ENCODE results near the gene NAV3. TPM values are rescaled to one million over a fixed set of nuclear protein-coding genes. Genes with fewer than 3 reads are reported as not detected.

NAV3 gene
- total RNA-seq, 1 donor from 2014 or later: 240 TPM

DNA sequence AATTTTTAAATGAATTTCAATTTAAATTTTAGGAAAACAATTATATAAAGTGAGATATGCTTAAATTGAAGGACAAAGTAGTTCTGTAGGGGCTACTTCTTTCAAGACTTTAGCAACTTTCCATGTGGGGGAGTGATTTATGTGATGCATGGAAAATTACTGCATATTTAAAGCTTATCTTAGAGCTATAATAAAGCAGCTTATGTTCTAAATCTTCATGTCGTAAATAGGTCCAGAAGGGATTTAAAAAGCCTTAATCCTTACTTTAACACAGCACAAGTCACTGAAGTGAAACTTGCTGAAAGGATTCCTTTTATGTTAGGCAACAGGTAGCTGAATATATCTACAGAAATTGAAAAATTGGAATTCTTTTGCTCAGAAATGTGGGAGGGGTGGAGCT is 340.4 kb downstream of the NAV3 start:
- DNase-seq (ENCODE audit: low spot score in 2 of 2): no peak
- no peak for FAIRE-seq

DNA sequence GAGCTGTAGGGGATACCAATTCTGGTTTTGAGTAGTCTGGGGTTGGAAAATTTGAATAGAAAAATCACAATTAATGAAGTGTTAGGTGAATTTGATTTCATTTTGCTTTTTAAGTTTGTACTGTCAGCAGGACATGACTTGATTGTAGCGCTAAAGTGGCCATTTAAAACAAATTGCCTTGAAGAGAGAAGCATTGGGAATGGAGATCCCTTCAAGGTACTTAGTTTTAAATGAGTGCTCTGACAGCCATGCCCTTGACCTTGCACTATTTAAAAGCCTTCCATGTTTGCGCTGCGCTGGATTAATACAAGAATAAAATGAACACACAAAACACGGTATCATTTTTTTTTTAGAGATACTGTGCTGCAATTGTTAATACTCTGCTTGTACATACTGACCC is 345.9 kb downstream of the NAV3 start:
- no peak for DNase-seq (ENCODE audit: low spot score in 2 of 2)
- FAIRE-seq: no peak

DNA sequence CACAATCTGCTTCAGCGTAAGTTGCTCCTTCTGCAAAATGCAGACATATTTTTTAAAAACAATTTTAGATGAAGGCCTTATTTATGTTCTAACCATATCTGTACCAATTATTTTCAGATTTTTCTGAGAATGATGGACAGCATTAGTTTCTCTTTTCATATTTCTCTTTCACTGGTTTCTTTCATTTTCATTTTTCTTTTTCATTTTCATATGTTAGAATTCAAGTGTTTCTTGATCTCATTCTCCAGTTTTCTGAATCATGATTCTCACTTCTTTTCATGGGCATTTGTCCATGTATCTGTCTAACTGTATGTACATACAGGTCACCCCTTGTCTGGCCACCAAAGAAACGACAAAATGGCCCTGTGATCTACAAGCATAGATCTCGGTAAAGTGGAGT is 346.6 kb downstream of the NAV3 start:
- FAIRE-seq (no peak), DNase-seq (ENCODE audit: low spot score in 2 of 2) (no peak)

DNA sequence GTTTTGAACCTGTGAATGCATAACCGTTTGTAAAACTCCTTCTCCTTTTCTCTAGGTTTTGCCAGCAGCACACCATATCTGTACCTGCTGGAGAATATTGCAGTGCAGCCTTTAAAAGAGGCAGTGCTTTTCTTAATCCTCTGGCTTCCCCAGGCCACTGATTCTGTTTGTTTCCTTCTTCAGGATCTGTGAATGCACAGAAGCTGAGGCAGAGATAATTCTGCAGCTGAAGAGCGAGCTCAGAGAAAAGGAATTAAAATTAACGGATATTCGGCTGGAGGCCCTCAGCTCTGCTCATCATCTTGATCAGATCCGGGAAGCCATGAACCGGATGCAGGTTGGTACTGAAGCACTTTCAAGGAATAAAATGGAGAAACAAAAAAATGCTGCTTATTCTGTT is 348.7 kb downstream of the NAV3 start:
- DNase-seq (ENCODE audit: low spot score in 2 of 2): no peak

DNA sequence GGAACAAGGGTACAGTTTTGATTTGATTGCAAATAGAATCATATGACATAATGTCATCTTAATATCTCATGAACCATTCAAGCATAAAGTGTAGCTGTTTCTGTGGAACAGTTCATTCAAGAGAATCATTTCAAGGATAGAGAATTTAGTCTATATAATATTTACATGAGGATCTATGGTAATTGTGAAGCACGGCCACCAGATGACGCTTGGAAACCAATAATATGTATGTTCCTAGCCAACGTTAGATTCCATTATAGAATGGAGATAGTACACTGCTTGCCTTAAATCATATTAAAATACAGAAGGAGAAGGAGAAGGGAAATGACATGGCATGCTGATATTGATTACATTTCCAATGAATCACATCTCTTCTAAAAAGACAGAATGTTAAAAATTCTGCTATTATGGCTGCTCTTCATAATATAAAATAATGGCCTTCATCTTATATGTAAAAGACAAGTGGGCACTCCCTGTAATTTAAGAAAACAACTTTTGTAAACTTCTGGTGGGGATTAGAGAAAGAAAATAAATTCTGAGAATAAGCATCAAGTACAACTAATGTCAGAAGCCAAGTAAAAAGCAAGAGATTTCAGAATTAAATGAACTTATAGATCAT is 351.0 kb downstream of the NAV3 start:
- no peak for FAIRE-seq

More for the DNA sequence above, 348.7 kb downstream of the NAV3 start:
- FAIRE-seq: no peak

DNA sequence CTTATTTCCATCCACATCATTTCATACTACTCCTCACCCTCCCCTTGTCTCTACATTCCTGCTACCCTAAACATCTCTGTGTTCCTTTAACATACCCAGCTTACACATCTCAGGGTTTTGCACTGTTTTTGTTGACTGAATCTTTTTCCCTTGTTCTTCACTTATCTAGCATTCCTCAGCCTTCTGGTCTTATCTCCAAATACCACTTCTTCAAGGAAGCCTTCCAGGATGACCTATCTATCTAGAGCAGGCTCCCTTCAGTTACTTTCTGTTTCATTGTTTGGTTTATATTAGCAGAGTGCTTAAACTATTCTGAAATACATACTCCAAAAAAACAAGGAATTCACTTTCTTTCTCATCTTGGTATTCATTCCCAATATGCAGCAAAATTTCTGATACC is 353.1 kb downstream of the NAV3 start:
- no peak for FAIRE-seq
- no peak for DNase-seq (ENCODE audit: low spot score in 2 of 2)

More for the DNA sequence above, 351.0 kb downstream of the NAV3 start:
- DNase-seq (ENCODE audit: low spot score in 2 of 2): no peak

DNA sequence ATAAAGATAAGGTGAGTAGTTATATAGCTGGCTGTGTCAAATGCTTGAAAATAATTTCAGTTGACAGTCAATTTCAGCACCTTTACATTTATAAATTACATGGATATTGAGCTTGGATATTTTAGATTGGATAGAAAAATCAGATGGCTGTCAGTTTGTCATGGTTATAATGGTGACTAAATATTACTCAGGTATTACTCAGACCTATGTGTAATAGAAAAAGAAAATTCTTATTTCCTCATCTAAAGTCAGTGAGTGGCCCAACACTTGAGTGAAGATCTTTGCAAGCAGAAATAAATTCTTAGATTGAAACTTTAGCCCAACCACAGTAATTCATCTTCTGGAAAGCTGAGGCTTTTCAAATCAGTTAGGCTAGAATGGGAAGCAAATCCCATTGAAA is 354.4 kb downstream of the NAV3 start:
- DNase-seq (ENCODE audit: low spot score in 2 of 2) (no peak), FAIRE-seq (no peak)

DNA sequence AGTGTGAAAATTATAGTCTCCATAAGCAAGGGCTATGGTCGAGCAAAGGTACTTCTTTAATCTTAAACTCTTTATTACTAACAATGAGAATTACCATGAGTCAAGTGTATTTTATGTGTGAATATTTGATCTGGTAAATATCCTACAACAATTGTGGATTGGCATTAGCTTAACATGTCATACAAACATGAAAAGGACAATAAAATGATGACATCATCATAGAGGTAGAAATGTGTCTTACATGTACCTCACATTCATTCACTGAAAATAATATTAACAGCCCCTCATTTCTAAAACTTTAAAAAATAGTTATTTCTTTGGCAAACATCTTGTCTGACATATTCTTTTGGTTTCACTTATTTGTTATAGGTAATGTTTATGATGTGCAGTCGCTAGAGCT is 355.0 kb downstream of the NAV3 start:
- FAIRE-seq: no peak
- no peak for DNase-seq (ENCODE audit: low spot score in 2 of 2)

DNA sequence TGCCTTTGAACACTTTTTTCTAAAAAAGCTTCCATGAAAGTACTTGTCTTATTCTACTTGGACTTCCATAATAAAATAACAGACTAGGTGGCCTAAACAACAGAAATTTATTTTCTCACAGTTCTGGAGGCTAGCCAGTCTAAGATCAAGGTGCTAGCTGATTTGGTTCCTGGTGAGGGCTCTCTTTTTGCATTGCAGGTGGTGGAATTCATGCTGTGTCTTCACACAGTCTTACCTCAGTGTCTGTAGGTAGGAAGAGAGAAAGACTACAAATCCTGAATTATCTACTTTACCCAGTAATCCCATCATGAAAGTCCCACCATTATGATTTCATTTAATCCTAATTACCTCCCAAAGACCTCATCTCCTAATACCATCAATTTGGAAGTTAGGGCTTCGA is 356.0 kb downstream of the NAV3 start:
- no peak for FAIRE-seq
- DNase-seq (ENCODE audit: low spot score in 2 of 2): no peak

DNA sequence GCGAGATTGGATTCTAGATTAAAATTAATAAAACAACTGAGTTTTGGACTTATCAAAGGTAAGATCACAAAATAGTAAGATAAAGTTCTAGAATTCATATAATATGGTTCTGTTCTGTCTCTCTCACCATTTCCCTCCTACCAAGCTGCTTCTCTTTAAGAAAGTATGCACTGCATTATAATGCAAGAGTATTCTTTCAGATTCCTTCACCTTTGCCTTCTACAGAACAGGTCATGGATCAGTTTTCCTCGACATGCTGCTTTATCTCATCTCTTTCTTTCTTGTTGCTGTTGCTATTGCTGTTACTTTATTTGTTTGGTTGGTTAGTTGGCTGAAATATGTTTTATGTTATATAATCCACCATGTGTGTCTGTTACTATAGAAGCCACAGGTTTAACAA is 357.0 kb downstream of the NAV3 start:
- FAIRE-seq (no peak), DNase-seq (ENCODE audit: low spot score in 2 of 2) (no peak)

DNA sequence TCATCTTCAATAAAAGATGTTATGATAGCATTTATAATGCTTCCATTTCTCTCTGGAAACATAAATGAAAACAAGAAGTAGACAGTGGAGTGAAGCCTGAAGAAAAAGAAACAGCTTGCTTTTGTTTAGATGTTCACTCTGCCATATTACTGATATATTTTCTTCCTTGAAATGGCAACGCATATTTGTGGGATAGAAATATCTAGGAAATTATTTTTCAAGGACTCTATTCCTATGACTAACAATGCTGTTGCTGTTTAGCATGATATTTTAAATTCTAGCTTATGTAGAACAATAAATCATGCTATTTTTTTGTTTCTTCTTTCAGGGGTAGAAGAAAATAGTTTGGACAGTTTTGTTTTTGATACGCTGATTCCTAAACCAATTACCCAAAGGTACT is 359.0 kb downstream of the NAV3 start:
- no peak for FAIRE-seq

DNA sequence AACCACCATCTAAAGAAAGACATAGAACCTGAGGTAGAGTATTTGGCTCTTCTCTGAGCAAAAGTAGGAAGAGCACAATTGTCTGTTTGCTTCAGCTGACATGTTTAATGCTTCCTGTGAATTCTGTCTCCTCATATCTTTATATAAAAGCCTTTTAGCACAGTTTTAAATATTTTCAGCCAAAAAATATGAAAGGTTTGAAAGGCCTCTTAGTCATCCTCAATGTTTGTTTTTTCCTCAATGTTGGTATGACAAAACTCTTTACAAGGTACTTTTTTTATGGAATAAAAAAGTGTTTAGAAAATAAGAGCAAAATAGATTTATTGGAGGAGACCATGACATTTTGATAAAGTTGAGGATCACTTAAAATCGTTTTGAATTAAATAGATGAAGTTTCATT is 360.9 kb downstream of the NAV3 start:
- DNase-seq (ENCODE audit: low spot score in 2 of 2): no peak
- FAIRE-seq: no peak

More for the DNA sequence above, 359.0 kb downstream of the NAV3 start:
- DNase-seq (ENCODE audit: low spot score in 2 of 2): no peak

DNA sequence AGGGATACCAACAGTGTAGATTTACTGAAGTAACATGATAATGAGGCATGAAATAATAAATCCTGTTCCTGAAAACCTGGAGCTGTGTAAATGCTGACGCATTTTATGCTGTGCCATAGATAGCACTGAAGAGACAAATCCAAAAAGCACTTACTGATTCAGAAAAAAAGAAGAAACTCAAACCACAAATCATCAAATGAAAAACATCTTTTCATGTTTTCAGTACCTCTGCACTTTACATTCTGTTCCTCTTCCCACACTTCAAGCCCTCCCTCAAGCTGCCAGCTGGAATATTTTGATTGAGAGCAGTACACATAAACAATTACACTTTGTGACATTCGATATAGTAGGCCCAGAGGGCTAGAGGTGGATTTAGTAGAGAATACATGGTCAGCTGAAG is 362.3 kb downstream of the NAV3 start:
- DNase-seq (ENCODE audit: low spot score in 2 of 2) (no peak), FAIRE-seq (no peak)

DNA sequence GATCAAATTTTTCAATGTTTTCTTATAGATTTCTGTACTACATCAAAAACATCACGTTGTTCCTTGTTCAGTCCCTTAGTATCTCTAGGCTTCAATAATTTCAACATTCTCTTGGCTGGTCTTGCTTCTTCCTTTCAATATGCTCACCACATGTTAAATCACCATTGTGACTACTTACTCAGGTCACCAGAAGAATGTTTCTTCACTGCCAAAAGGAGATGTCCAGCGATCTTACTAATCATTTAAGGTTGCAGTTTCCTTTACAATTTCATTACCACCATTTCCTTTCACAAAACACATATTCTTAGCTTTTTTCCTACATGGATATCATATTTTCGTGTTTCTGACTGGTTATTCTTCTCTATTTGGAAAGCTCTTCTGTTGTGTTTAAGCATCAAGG is 363.8 kb downstream of the NAV3 start:
- FAIRE-seq (no peak), DNase-seq (ENCODE audit: low spot score in 2 of 2) (no peak)

DNA sequence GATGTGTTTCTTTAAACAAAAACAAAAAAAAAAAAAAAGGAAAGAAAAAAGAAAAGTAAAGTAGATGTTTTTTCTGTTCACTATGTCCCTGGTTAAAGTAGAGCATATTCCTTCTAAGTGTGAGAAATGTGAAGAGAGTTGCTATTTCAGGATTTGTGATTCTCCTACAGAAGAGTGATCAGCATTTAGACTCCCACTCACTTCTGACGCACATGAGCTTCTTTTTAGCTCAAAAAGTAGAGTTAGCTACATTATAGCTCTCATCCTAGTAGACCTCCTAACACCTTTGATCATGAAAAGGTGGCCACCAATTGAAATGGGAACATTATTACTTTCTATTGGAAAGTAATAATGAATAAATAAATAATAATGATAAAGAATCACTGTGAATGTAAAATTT is 368.2 kb downstream of the NAV3 start:
- DNase-seq (ENCODE audit: low spot score in 2 of 2): no peak
- no peak for FAIRE-seq

DNA sequence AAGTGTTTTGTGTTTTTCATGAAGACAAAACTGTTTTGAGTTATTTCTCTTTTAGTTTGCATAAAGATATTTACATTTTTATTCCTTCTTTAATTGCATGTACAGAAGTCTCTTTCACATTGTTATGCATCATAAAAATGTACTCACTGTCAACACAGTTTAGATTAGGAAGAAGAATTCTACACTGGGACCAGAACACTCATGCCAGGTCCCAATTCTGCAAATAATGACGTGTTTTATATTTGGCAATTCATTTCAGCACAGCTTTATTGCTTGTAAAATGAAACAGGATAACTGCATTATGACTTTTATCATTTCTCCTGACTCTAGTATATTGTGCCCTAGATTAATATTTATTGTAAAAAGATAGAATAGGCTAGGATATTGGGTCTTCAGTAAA is 369.2 kb downstream of the NAV3 start:
- DNase-seq (ENCODE audit: low spot score in 2 of 2) (no peak), FAIRE-seq (no peak)

DNA sequence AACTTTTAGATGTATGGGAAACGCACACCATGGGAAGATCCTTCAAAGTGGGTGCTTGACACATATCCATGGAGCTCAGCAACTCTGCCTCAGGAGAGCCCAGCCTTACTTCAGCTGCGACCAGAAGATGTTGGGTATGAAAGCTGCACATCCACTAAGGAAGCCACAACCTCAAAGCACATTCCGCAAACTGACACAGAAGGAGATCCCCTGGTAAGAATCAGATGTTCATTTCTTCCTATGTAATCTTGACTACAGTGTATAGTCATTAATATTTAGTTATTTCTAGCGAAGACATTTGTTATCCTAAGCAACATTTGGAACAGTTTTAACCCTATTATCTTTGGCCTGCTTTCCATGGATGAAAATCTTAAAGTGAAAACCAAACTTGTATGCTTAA is 374.2 kb downstream of the NAV3 start:
- FAIRE-seq (no peak), DNase-seq (ENCODE audit: low spot score in 2 of 2) (no peak)

DNA sequence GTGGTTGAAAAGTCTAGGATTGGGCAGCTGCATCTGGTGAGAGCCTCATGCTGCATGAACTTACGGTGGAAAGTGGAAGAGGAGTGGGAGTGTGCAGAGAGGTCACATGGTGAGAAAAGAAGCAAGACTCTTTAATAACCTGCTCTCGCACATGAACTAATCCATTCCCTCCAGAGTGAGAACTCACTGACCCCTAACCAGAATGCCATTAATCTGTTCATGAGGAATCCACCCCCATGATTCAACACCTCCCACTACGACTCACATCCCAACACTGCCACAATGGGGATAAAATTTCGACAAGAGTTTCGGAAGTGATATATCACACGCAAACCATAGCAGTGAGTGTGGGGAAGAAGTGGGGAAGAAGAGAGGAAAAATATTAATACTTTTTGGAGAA is 377.4 kb downstream of the NAV3 start:
- no peak for DNase-seq (ENCODE audit: low spot score in 2 of 2)
- no peak for FAIRE-seq

DNA sequence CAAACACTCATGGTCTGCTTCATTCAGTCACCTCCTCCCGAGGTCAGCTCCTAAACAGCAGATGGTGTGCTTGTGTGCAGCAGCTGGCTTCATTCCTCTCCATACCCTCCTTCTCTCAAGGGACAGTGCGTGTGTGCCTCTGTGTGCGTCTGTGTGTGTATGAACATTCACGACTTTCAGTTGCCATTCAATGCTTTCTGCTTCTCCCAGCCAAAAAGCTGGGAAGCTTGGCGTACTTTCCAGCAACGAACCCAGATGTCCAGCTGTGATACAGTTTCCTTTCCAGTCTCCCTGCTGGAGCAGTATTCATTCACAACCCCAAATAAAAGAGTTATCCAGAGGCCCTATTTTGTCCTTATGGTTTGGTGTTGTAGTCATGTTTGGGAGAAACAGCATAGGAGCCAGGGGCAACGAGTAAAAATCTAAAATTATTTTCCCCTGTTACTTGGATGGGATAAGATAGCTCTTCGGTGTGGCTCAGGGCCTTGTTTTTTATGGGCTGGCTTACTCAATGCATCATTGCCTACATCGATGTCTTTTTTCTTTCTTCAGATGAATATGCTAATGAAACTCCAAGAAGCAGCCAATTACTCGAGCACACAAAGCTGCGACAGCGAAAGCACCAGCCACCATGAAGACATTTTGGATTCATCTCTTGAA is 379.3 kb downstream of the NAV3 start:
- DNase-seq (ENCODE audit: low spot score in 2 of 2) (no peak), FAIRE-seq (no peak)

DNA sequence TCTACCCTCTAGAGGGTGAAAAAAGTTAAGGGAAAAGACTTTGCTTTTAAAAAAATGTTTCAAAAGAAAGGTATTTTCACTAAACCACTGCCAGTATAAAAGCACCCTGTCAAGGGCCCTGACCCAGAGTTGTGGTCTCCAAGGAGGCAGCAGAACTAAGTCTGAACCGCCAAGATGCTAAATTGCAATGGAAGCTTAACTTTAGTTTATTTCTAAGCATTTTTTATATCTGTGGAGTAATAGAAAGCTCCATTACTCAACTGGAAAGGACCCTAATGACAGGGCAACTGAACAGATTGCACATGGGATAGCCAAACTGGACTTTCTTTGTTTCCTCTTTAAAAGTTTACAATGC is 379.8 kb downstream of the NAV3 start:
- FAIRE-seq: no peak
- DNase-seq (ENCODE audit: low spot score in 2 of 2): no peak

DNA sequence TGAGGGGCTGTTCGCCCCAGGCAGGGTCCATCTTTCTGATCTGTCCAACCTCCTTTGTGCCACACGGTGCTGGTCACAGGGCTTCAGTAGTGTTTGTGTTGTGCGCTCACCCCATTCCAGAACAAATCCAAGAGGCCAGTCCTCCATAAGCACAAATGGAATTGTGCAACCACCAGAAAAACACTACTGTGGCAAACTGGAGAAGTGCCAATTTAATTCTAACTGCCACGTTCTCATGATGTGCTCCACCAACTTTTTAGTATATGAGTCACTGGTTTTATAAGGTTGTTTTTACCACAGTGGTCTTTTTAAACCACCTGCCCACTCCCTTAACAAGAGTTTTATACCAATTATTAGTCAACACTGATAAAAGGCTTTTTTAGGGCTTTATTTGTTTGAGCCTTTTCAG is 380.2 kb downstream of the NAV3 start:
- FAIRE-seq (no peak), DNase-seq (ENCODE audit: low spot score in 2 of 2) (no peak)

DNA sequence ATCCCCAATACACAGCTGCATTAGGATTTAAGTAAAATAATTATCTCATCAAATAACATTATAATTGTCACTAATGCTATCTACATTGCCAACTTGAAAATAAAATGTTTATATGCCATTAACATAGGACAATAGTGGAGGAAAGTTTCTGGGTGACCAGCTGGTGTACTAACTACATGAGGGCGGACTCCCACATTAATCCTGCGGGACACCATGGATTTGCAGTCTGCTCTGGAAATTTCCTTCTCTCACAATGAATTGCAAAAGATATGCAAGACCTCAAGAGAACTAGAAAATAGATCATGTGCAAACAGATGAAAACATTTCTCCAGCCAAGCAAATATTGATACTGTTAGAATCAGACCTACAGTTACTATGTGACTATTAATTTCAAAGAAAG is 390.1 kb downstream of the NAV3 start:
- no peak for DNase-seq (ENCODE audit: low spot score in 2 of 2)

DNA sequence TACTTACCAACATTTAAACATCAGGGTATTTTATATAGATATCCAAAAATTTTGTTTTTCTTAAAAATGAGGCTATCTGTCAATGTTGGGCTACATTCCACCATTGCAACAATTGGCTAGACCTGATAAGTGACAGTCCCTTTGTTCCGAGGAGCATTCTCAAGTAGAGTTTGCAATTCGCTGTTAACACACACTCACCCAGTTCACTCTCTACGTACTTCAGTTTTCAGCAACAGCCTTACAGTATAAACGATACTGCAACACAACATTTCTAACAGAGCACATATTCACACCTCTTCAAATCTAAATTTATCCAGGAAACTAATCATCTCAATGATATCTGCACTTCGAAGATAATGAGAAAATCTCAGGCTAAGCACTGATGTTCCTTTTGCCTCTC is 393.5 kb downstream of the NAV3 start:
- FAIRE-seq (no peak), DNase-seq (ENCODE audit: low spot score in 2 of 2) (no peak)

More for the DNA sequence above, 390.1 kb downstream of the NAV3 start:
- FAIRE-seq: no peak
